Measurements from ENCODE around the gene ZNF516.
"Not testable (repeated sequence)": the region's sequence is repeated elsewhere in the genome, so short reads cannot be mapped to it uniquely, and the experiment has no call there.

ZNF516 gene

GRCh38 chr18:76488190-76488589, 6.9 kb downstream of the ZNF516 start:
- no peak for DNase-seq

GRCh38 chr18:76487782-76488181, 7.3 kb downstream of the ZNF516 start:
- no peak for DNase-seq

GRCh38 chr18:76487070-76487469, 8.0 kb downstream of the ZNF516 start:
- DNase-seq: no peak

GRCh38 chr18:76486574-76486973, 8.5 kb downstream of the ZNF516 start:
- no peak for DNase-seq

GRCh38 chr18:76486038-76486437, 9.0 kb downstream of the ZNF516 start:
- no peak for DNase-seq

- DNase-seq: no peak
These were observed 10.2 kb downstream of the ZNF516 start for GRCh38 chr18:76484749-76485387.

GRCh38 chr18:76483780-76484179, 11.3 kb downstream of the ZNF516 start:
- no peak for DNase-seq

GRCh38 chr18:76482971-76483691, 11.9 kb downstream of the ZNF516 start:
- DNase-seq: no peak

GRCh38 chr18:76482267-76482666, 12.8 kb downstream of the ZNF516 start:
- DNase-seq: no peak

- DNase-seq: no peak
These were observed 14.1 kb downstream of the ZNF516 start for GRCh38 chr18:76480913-76481312.

GRCh38 chr18:76479351-76480238, 15.4 kb downstream of the ZNF516 start:
- no peak for DNase-seq

- no peak for DNase-seq
These were observed 18.1 kb downstream of the ZNF516 start for GRCh38 chr18:76476665-76477561.

- no peak for DNase-seq
These were observed 19.4 kb downstream of the ZNF516 start for GRCh38 chr18:76475450-76476194.

GRCh38 chr18:76474824-76475223, 20.2 kb downstream of the ZNF516 start:
- no peak for DNase-seq

- not testable (repeated sequence) for DNase-seq
These were observed 21.5 kb downstream of the ZNF516 start for GRCh38 chr18:76473521-76473920.

GRCh38 chr18:76472829-76473228, 22.2 kb downstream of the ZNF516 start:
- DNase-seq: no peak

GRCh38 chr18:76471593-76471992, 23.4 kb downstream of the ZNF516 start:
- DNase-seq: no peak

- DNase-seq: no peak
These were observed 26.4 kb downstream of the ZNF516 start for GRCh38 chr18:76468345-76469304.

GRCh38 chr18:76467371-76468190, 27.5 kb downstream of the ZNF516 start:
- DNase-seq: peak in 1 of 6 experiments; percentile 23
